Activated naive CD8-positive, alpha-beta T cell treated with anti-CD3 and anti-CD28 coated beads, Interleukin-2, amount 50 U/mL, for 16 hours (primary cell): Measurements from ENCODE around the gene BICD2.

Source experiments
- DNase-seq: peaks from one replicate; pipeline ENCODE4 v3.0.0-alpha.2; 2020; ENCODE audit warnings: low read depth, low spot score

The BICD2 gene

GRCh38 chr9:92727716-92728700 is 36.6 kb downstream of the BICD2 start:
- no peak for DNase-seq

DNA sequence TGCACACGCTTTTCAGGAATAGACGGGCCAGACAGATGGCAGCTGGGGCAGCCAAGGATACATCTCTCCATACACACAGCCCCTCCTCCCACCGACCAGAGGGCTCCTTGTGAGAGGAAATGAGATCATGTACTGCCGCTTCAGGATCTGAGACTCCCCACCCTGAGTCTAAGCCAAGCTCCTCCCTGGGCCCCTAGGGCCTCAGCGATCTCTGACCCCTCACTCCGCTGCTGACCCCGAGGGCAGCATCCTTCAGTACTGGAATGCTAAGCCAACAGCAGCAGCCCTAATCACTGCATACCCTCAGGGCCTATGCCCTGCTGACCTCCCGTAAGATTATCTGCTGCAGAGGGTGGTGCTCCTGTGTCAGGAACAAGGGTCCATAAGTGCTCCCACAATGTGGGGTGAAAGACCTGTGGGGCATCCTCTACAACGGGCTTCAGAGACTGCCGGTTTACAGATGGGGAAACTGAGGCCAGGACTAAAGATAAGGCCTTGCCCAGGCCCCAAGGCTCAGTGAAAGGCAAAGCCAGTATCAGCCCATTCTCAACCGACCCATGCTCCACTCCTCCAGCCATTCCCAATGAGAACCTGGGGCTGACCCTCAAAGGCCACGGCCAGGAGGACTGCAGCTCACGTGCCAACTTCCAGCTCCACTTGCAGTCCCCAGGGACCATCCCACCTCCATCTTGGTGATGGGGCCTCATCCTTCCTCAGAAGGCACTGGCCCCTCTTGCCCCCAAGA is 37.5 kb downstream of the BICD2 start:
- DNase-seq, result no peak

GRCh38 chr9:92726348-92726747 is 38.3 kb downstream of the BICD2 start:
- no peak for DNase-seq

GRCh38 chr9:92725766-92726165 is 38.9 kb downstream of the BICD2 start:
- DNase-seq, result no peak

DNA sequence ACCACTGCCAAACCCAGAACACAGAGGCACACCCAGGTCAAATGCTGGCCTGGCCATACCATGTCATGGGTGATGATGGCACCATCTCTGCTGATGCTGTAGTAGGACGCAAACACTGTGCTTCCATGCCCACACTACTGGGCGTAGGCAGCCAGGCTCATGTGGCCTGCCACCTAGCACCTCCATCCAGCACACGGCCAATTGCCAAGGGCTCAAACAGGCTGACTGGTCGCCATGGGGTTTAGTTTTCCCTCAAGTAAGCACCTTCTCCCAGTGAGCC is 39.4 kb downstream of the BICD2 start:
- DNase-seq, result no peak

DNA sequence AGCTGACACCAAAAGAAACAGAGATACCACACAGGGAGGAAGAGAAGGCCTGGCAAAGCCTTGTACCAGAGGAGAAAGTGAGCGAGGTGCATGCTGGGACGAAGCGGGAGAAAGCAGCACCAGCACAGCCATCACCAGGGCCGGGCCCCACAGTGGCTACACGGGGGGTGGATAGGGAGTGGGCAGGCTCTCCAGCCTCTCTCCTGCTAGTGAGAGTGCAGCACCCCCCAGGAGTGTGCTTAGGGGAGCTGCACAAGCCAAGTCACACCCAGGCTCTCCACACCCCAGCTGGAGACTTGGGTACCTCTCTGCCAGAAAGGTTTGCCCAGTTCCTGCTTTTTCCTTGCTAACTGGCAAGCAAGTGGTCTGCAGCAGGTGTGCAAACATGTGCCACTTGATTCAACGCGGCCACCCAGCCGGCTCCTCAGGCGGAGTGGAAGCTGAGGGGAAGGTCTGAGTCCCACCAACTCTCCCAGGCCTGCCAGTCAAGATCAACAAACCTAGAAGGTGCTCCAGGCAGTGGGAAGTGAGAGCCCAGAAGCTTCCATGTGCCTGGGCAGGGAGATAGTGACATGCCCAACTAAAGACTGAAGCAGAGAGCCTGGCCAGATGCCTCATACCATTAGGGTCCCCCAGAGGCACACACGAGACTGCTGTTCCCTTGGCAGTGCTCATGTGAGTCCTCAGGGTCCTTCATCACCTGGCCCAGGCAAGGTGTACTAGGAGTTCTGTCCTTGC is 39.9 kb downstream of the BICD2 start:
- DNase-seq, result no peak

DNA sequence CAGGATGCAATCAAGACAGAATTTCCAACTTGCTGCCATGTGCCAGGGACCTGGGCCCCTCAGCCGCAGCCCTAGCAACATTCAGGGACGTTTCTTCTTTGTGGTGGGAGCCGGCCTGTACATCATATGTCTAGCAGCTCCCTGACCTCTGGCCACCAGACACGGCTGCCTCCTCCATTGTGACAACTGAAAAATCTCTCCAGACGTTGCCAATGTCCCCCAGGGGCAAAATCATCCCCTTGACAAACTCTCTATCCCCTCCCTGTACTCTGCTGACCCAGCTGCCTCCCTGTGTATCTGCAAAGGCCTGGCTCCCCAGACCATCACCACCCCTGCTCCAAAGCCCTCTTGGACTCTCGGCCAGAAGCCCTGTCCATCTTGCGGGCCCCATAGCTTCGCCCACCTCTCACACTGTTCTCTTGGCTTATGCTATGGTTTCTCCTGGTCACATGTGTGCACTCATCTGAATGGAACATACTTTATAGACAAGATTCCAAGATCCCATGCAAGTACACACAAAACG is 40.8 kb downstream of the BICD2 start:
- no peak for DNase-seq

DNA sequence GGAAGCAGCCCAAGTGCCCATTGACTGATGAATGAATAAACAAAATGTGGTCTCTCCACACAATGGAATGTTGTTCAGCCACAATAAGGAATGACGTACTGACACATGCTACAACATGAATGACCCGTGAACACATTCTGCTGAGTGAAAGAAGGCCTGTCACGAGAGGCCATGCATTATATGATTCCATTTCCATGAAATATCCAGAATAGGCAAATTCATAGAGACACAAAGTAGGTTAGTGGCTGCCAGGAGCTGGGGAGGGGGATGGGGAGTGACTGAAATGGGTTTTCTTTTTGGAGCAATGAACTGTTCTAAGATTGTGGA is 41.4 kb downstream of the BICD2 start:
- no peak for DNase-seq

DNA sequence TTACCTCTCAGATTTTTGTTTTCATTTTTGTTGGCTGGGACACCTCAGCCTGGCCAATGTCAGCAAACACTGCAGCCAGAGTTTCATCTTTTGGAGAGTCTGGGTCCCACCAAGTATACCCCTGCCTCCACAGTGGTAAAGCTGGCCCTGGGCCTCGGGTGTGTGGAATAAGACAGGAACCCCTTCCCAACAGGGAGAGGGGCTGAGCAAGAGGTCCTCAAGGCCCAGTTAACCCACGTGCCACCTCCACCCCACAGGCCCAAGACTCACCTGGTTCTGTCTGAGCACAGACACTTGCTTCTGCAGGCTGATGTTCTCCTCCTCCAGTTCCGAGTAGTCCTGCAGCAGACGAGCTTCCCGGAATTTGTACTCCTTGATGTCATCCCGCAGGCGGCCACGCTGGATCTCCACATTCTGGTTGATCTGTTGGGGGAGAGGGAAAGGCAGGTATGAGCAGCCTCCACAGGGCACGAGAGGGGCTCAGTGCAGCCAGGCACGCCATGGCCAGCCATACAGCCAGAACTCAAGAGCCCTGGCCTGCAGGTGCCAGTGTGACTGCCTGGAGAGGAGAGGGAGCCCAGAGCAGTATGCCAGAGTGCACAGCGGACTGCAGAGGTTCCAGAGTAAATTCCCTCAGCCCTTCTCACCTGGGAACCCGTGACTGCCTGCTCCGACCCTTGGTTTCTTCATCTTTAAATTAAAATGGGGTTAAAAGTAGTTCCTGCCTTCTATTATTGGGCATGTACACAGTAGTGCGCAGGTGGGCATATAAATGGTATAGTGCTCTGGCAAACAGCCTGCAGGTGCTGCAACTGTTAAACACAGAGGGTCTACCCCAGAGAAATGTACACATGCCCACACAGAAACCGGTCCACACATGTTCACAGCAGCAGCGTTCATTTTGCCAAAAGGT is 42.0 kb downstream of the BICD2 start:
- no peak for DNase-seq

GRCh38 chr9:92721548-92721947 is 43.1 kb downstream of the BICD2 start:
- no peak for DNase-seq

DNA sequence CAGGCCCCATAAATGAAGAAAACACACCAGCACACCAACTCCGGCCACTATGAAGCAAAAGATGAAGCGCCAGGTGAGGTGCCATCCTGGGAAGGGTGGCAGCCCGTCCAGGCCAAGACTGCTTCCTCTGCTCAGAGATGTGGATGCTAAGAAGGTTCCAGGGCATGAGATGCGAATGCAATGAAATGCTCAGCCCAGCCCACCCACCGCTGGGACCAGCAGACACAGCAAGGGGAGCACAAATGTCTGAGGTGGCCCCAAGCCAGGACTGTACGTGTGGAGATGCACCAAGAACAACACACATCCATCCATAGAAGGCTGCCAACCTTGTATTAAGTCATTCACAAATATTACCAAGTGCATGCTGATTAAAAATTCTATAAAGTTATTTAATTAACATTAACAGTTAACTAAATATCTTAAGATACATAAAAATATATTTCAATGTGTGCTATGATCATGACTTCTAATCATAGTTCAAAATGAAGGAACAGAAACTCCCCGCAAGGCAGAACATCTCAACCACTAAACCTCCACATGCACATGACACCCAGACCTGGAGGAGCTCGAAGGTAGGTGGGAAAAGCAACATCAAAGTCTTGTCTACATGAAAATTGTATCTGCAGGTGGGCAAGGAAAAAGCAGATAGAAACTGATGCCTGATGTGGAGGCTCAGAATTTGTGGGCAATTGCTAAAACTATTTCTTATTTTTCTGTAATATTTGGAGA is 43.7 kb downstream of the BICD2 start:
- no peak for DNase-seq

- DNase-seq, result no peak
These were observed 44.3 kb downstream of the BICD2 start for GRCh38 chr9:92720209-92720765.

DNA sequence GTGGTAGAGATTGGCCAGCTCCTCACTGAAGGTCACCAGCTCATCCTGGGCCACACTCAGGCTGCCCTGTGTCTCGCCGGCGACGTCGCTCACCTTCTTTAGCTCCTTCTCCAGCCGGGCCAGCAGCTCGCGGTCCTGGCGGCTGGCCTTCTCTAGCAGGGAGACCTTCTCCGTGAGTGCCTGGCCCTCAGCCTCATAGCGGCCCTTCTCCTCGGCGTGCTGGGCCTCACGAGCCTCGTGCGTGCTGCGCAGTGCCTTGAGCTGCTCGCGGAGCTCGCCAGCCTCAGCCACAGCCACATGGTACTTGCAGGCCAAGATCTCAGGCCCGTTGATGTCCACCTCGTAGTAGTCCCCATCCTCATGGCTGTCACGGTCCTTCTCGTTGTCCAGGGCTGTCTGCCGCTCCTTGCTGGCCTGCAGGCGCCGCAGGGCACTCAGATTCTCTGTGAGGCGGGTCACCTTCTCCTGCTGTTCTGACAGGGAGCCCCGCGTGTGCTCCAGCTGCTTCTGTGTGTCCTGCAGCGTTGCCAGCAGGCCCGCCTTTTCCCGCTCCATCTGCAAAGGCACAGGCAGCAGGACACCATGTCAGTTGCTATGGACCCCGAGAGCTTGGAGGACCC is 45.5 kb downstream of the BICD2 start:
- DNase-seq, result no peak

DNA sequence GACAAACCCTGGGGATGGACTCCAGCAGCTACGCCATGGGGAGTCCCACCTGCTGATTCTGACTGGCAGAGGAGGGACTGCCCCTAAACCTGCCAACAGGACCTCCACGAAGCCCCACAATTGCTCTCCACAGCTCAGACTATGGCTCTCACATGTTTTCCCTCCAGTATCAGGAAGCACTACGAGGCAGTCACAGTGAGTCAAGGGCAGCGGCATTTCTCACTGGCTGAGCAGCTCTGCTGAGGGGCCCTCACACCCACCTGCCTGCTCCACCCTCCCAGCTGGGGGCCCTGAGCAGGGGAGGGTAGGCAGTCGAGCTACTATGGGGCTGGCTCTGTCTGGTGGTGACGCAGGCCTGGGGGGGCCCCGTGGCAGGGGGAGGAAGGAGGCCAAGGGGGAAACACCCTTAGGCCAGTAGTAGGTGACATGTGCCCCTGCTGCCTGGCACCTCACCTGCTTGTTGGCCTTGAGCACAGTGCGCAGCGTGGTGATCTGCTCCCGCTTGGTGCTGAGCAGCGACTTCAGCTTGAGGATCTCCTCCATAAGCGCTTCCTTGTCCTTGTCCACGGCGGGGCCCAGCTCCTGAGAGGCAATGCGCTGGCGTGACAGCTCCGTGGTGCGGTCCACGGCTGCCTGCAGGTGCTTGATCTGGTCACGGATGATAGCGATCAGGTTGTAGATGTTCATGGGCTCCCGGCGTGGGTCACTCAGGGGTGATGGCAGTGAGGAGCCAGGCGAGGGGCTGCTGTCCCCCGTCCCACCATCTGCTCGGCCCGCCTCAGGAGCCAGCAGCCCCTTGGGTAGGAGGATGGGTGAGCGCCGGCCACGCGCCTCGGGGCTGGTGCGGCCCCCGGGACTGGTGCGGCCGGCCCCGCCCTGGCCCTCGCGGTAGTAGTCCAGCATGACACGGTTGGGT is 46.3 kb downstream of the BICD2 start:
- no peak for DNase-seq

DNA sequence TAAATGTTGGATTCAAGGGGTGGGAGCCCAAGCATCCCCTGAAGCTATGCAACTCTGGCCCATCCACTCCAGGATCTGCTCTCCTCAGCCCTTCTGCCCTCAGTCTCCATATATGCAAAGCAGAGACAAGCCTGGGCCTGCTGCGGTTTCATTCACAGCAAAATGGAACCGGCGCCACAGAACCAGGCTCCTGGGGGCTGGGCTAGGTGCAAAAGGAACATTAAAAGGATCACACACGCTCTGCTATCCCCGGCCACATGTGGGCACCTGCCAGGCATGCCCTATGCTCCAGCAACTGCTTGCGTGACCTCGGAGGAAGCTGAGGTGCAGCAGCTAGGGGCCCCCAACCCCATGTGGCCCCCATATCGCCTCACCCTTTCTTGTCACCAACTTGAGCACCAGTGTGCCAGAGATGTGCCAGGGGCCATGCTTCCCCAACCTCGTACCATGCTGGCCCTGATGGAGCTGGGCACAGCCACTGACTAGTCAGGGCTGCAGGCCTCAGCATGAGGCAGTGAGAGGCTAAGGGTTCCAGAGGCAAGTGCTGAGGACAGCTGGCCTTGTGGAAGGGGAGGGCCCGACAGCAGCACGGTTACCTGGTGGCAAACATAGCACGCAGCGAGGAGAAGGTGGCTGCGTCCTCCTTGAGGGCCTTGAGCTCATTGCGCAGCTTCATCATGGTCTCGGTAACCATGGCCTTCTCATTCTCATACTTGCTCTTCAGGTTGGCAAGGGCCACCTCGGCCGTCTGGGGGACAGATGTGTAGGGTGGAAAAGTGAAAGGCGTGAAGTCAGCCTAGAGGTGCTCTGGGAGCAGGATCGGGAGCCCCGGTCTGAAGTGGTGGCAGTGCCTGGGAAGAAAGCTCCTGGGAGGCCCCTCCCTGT is 47.2 kb downstream of the BICD2 start:
- no peak for DNase-seq

- DNase-seq, result peak; percentile 73
These were observed 48.1 kb downstream of the BICD2 start for GRCh38 chr9:92716557-92716956.

- DNase-seq, result no peak
These were observed 49.0 kb downstream of the BICD2 start for GRCh38 chr9:92715488-92716231.
